Stimulated activated CD8-positive, alpha-beta memory T cell treated with anti-CD3 and anti-CD28 coated beads, Interleukin-2, amount 100 ng/mL, for 48 hours (primary cell): ENCODE measurements around the gene PAOX.

Source experiments
- DNase-seq, 2 donors: peaks; one replicate each; pipeline ENCODE4 v3.0.0-alpha.2; 2020; ENCODE audit warnings: low read depth in 2 of 2

Gene PAOX

DNA sequence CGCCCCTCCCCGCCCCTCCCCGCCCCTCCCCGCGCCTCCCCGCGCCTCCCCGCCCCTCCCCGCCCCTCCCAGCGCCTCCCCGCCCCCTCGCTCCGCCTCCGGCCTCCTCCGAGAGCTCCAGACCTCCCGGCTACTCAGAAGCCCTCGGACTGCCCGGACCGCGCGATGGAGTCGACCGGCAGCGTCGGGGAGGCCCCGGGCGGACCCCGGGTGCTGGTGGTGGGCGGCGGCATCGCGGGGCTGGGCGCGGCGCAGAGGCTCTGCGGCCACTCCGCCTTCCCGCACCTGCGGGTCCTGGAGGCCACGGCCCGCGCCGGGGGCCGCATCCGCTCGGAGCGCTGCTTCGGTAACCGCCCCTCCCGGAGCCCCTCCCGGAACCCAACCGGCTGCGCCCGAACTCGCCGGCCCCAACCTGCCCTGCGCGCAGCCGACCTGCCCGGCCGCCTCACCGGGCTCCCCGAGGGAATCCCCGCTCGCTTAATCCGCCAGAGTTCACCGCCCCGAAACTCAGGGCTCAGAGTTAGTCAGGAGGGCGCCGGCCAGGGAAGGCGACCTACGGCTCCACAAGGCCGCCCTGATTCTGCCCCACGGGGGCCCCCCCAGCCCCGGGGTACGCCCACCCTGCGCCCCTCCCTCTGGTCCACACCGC is at the start of gene PAOX:
Gene PAOX (plus strand): TSS at position 111 of the 649 bp plus-strand sequence. CDS start 55 bp downstream, at position 166.
- peak; percentile 55 to 56 for DNase-seq

DNA sequence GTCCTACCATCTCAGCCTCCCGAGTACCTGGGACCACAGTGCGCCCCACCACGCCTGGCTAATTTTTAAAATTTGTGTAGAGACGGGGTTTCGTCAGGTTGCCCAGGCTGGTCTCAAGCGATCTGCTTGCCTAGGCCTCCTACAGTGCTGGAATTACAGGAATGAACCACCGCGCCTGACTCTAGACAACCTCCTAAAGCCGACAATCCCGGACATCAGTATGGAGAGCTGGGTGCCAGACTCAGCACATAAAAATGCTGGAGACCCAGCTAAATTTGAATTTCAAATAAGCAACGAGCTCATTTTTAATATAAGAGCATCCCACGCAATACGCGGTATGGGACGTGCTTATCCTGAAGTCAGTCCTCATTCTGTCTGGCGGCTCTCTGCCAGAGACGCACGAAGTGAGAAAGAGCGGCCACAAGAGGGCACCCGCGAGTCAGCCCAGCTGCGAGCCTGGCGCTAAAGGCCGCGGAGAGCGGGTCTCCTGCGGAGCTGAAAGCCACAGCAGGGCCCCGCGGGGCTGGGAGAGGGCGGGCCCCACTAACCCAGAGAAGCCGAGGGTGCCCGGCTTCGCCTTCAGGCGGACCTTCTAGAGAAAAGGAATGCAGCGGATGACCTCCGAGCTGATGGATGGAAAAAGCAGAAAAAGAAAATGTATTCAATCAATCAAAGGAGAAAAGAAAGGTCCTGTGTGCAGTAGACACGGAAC is 49.4 kb upstream of the PAOX start:
- DNase-seq, result peak; percentile 80 to 84

DNA sequence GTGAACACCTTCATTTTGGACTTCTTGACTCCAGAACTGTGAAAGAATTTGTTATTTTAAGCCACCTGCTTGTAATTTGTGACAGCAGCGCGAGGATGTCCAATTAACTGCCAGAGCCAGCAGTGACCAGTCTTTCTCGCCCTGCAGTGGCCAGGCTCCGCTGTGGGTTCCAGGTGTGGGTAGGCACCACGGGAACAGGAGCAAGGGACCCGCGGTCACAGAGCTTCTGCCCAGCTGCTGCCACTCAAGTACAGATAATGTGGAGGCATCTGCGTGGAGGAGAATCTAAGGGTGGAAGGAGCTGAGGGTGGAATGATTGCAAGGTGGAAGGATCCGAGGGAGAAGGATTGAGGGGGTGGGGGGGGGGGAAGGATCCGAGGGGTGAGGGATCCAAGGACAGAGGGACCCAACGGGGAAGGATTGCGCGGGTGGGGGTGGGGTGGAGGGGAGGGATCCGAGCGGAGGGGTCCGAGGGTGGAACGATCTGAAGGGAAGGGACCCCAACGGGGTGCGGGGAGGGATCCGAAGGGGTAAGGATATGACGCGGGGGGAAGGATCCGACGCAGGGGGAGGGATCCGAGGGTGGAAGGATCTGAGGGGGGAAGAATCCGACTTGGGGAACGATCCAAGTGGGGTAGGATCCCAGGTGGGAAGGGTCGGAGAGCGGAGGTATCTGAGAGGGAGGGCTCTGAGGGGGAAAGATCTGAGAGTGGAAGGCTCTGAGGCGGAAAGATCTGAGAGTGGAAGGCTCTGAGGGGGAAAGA is 45.9 kb upstream of the PAOX start:
- DNase-seq, result no peak

DNA sequence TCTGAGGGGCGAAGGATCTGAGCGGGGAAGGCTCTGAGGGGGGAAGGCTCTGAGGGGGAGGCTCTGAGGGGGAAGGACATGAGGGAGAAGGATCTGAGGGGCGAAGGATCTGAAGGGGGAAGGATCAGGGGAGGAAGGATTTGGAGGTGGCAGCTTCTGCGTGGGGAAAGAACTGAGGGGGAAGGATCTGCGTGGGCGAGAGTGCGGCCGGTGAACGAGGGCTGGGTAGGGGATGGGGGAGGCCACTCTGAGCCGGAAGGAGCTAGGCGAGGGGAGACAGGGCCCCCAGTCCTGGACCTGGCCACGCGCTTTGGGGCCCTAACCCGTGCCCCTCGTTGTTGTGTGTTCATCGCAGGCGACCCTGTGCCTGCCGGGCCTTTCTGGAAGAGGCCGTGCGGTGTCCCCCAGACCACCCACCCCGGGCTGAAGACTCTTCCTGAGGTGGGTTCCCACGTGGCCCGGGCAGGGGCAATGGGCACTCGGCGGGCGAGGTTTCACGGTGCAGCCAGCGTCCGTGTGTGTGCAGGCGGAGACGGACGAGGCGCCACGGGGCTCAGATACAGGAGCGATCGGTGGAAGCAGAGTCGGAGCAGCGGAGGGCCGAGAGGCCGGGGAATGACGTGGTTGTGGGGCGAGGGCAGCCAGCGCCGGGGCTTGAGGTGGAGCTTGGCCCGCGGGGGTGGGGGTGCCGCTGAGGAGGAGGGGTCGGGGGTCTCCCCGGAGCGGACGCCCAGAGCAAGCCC is 44.4 kb upstream of the PAOX start:
- DNase-seq, result no peak

DNA sequence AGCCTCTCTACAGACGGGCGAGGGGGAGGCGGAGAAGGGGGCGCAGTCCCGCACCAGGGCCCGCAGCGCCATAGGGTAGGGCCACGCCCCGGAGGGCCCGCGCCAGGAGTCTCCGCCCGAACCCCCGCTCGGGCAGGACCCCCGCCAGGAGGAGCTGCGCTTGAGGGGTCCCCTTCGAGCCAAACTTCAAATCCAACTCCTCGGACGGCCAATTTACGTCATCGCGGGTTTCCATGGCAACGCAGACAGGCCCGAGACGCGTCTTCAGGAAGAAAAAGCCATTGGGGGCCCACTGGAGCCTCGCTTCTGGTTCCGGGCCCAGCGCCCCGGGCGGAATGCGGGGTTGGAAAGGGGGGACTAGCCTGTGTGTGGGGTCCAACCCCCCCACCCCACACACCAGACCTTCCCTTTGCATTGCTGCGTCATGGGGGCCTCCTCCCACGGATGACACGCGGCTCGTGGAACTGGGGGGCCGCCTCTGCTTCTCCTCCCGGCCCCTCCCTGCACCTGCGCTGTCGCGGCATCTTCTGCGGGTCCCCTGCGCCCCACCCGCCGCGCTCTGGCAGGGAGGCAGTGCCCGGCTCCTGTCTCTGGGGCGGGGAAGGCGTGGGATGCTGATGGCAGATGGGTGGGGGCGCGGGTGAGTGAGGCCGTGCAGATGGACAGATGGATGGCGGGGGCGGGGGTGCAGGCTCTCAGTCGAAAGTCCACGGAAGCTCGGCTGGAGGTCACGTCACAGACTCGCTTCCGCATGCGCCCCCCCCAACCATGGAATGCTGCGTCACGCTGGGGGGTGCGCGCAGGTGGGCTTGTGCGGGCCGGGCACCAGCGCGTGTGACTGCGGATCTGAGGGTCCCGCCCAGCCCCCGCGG is 43.6 kb upstream of the PAOX start:
- DNase-seq, result peak; percentile 59 to 65

DNA sequence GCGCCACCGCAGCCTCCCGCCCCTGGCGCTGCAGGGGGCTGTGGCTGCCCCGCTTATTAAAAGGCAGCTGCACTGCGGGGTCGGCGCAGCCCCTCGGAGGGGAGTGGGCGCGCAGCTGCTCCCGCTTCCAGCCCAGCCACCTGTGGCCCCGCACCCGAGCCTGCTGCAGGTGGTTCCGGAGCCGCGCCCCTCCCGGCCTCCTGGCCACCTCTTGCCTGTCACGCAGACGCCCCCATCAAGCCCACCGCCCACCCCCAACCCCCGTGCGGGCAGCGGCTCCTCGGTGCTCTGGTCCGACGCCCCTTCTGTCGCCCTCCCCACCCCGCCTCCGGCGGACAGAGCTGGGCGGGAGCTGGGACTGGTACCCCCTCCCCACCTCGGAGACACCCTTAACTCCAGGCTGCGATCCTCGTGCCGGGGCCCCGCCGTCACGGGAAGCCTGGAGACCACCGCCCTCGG is 42.9 kb upstream of the PAOX start:
- no peak for DNase-seq

DNA sequence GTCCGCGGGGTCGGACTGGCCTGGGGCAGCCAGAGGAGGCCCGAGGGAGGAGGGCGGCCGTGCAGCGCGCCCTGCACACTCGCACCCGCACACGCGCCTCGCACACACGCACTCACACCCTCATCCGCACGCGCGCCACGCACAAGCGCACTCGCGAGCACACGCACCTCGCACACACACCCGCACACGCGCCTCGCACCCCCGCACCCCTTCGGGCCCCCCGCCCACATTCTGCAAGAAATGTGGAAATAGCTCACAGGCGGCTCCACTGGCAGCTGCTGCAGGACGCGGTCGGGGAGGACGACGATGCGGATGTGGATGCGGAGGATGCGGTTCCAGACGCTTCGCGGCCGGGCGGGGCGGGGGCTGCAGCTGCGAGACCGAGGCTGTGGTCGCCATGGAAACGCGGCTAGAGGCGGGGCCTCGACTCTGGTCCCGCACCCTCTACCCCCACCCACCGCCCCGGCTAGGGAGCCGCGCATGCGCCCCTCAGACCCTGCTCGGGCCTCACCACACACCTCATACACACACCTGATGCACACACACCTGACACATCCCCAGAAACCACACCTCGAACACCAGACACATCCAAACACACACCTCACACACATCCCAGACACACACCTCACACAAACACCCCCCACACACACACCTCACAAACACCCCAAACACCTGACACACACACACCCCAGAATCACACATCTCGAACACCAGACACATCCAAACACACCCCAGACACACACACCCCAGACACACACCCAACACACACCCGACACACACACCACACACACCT is 42.3 kb upstream of the PAOX start, which contains the start of gene CALY:
Gene CALY (minus strand): TSS at position 320 of the 793 bp plus-strand sequence. CDS start 7,907 bp downstream, outside the sequence.
- DNase-seq, result peak in 1 of 2 donors; percentile 43

DNA sequence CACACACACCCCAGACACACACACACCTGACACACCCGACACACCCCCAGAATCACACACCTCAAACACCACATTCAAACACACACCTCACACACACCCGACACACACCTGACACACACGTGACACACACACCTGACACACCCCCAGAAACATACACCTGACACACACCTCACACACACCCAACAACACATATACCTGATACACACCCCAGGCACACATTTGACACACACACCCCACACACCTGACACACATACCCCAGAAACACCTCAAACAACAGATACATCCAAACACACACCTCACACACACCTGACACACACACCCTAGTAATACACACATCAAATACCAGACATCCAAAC is 41.7 kb upstream of the PAOX start:
- DNase-seq, result no peak

DNA sequence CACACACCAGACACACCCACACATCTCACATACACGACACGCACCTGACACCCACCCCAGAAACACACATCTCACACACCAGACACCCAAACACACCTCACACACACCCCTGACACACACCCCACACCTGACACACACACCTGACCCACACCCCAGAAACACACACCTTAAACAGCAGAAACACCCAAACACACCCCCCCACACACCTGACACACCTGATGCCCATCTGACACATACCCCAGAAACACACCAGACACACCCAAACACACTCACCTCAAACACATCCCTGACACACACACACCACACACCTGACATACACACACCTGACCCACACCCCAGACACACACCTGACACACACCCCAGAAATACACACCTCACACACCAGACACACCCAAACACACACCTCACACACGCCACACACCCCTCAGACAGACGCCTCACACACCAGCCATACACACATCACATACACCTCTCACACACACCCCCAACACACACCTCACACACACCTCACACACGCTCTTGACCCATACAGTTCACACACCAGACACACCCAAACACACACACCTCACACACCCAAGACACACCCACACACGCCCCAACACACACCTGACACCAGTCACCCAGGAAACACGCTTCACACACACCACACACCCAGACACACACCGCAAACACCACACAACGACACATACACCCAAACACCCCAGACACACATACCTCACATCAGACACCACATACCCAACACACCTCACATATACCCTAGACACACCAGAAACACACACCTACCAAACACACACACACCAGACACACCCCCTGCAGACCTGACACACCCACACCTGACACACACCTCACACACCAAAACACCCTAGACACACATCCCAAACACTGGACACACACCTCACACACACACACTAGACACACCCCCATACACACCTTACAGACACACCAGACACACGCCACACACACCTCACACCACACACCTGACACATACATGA is 40.7 kb upstream of the PAOX start:
- no peak for DNase-seq

DNA sequence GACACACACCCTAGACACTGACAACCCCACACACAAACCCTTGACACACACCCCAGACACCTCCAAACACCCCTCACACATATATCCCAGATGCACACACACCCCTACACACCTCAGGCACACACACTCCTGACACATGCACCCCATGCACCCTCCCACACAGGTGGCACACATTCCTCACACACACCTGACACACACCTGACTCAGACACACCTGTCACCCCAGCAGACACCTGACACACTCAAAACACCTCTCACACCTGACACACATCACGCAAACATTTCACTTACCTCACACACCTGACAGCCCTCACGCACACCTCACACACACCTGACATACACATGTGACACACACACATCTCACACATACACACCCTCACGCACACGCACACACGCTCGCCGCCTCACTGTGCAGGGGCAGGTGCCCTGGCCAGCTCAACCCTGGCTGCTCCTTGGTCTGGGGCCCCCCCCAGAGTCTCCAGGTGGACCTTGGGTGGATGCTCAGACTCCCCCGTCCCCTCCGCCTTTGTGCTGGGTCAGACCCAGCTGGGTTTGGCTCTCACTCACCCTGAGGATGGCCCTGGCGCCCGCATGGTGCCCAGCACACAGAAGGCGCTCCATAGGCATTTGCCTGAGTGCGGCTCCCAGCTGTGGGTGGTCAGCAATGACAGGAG is 39.2 kb upstream of the PAOX start:
- DNase-seq, result no peak

DNA sequence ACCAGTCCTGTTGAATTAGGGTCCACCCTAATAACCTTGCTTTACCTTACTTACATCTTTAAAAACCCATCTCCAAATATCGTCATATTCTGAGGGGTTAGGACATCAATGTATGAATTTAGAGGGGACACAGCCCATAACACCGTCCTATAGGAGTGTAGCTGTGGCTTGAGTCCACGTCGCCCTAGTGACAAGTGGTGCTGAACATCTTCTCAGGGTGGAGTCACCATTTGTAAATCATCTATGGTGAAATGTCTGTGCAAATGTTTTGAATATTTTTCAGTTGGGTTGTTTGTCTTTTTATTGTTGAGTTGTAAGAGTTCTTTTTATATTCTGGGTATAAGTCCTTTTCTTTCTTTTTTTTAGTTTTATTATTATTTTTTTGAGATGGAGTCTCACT is 37.1 kb upstream of the PAOX start:
- no peak for DNase-seq

DNA sequence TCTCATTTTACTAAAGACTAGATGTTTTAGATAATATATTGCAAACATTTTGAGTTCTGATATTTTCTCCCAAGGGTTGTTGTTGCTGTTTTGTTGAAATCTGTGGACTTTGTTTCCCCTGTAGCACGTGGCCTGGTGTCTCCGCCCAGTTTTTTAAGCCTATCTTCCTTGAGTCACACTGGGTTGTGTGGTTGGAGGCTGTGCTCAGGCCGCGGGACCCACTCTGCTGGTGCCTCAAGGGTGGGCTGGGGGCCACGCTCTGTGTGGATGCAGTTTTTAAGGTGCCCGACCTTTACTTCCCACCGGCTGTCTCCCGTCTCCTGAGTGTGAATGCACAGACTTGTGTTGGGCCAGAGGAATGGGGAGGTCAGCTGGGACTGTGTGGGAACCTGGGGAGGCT is 36.1 kb upstream of the PAOX start:
- no peak for DNase-seq

DNA sequence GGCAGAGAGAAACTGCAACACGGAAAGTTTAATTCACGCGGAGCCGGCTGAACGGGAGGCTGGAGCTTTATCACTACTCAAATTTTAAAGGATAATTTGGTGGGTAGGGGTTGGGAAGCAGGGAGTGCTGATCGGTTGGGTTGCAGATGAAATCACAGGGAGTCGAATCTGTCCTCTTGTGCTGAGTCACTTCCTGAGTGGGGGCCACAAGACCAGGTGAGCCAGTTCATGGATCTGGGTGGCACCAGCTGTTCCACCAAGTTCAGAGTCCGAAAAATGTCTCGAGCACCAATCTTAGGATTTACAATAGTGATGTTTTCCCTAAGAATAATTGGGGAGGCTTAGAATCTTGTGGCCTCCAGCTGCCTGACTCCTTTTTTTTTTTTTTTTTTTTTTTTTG is 35.5 kb upstream of the PAOX start:
- DNase-seq, result no peak

DNA sequence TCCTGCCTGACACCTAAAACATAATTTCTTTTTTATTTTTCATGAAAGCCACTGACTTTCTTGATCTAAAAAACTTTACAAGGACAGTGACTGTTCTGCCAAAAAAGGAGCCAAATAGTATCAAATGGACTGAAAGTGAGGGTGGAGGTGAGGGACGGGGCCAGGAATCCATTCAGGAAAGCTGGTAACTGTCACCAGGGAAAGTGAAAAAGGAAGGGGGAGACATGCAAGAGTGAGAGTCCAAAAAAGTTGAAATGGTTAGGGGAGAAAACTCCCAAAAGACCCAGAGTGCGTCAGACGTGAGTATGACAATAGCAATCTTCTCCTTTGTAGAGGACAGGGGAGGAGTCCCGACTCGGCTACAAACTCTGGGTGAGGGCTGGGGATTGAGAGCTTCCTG is 34.8 kb upstream of the PAOX start:
- DNase-seq, result no peak

DNA sequence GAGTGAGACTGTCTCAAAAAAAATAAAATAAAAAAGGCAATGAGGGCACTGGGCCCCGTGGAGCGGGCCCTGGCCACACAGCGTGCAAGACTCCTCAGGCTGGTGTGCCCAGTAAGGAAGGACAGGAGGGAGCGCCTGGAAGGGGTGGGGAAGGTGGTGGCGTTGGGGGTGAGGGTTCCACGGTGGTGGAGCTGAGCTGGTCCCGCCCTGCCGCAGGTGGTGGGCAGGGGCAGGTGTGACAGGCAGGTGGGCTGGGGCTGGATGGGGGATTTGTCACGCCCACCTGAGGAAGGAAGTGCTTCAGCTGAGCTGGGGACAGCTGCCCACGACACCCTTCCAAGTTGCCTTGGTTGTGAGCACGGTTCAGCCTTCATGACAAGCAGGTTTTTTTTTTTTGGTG is 32.6 kb upstream of the PAOX start:
- DNase-seq, result no peak

DNA sequence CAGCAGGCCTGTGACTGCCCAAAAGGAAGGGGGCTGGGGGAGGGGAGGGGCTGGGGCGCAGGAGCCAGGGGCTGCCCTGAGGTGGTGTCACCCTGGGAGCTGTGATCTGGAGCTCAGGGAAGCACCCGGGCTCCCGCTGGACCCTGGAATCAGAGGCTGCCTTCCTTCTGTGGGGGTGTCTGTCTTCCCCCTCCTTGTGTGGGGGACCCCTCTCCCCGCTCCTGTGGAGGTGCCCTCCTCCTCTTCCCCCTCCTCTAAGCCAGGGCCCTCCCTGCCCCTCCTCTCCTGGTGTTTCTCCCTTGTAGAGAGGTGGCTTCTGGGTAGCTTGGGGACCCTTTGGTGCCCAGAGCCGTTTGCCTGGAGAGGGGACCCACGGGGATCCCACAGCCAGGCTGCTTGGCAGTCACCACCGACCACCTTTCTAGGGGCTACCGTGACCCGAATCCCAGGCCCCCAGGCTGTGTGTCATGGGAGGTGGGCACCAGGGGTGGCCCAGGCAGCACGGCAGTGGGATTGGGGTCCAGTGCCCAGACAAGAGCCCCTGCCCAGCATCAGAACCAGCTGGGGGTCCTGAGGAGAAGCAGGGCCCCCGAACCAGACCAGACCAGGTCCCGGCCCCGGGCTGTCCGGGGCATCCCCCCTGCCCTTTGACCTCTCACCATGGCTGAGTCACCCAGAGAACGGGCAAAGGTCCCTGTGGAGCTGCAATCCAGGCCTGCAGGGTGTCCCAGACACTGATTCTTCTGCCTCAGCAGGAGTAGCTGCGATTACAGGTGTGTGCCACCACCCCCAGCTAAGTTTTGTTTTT is 31.1 kb upstream of the PAOX start:
- DNase-seq, result no peak

DNA sequence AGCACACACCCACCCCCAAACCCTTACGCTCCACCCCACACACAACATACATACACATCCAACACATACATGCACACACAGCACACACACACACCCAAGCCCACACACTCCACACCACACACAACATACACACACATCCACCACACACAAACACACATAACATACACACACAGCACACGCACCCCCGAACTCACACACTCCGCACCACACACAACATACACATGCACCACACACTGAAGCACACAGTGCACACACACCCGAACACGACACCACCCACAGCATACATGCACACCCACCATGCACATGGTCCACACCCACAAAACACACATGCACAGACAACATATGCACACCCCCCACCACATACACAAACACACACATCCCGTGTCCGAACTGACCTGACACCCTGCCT is 29.9 kb upstream of the PAOX start:
- DNase-seq, result no peak
